GM12892 (cell line): ENCODE data around the gene DUSP2.
"Not testable (repeated sequence)": the region's sequence is repeated elsewhere in the genome, so short reads cannot be mapped to it uniquely, and the experiment has no call there.

Experiments
- POLR2AphosphoS5 ChIP-seq: IDR thresholded peaks from 2 replicates; pipeline ENCODE4 v1.6.1; 2011; ENCODE audit warnings: low read depth, low read length, control low read depth
- TAF1 ChIP-seq: IDR thresholded peaks from 2 replicates; pipeline ENCODE4 v1.6.1; 2011; ENCODE audit warnings: low read depth, mild to moderate bottlenecking, control low read depth, low read length, borderline replicate concordance

GRCh38 chr2:96141624-96141967 lies 3.6 kb downstream of the DUSP2 start:
- TF ChIP-seq POLR2AphosphoS5, TAF1: not testable (repeated sequence)
